HG03565 (cell line): ENCODE results near the gene VPREB1.
"Not testable (repeated sequence)": the region's sequence is repeated elsewhere in the genome, so short reads cannot be mapped to it uniquely, and the experiment has no call there.

ENCODE experiments used
- ATAC-seq: cut with Tn5 transposase; IDR thresholded peaks from one replicate; pipeline ENCODE4 v1.9.1; 2021; ENCODE audit warnings: mild to moderate bottlenecking, moderate library complexity; ENCODE audit not compliant: unreplicated experiment

The VPREB1 gene

DNA sequence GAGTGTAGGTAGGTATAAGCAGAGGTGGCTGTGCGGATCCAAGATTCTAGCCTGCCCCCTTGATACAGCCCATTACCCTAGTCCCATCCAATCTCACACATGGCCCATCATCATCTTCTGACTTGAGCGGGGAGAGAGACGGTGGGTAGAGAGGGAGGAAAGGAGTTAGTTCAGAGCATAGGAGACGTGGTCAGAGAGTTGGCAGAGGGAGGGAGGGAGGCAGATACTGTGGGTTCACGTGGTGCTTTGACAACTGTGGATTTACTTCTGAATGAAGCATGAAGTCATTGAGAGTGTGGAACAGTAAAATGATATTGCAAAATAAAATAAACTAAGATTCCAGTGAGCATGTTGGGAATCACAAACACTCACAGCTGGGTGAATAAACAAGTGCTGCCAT is 31.4 kb upstream of the VPREB1 start:
- ATAC-seq: no peak

DNA sequence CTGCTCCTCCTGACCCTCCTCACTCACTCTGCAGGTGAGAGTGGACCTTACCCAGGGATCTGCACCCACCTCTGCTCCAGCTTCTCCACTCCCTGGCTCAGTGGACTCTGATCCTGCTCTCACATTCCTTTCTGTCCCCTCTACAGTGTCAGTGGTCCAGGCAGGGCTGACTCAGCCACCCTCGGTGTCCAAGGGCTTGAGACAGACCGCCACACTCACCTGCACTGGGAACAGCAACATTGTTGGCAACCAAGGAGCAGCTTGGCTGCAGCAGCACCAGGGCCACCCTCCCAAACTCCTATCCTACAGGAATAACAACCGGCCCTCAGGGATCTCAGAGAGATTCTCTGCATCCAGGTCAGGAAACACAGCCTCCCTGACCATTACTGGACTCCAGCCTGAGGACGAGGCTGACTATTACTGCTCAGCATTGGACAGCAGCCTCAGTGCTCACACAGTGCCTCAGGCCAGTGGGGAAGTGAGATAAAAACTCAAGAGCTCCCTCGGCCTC is 29.7 kb upstream of the VPREB1 start:
- no peak for ATAC-seq

DNA sequence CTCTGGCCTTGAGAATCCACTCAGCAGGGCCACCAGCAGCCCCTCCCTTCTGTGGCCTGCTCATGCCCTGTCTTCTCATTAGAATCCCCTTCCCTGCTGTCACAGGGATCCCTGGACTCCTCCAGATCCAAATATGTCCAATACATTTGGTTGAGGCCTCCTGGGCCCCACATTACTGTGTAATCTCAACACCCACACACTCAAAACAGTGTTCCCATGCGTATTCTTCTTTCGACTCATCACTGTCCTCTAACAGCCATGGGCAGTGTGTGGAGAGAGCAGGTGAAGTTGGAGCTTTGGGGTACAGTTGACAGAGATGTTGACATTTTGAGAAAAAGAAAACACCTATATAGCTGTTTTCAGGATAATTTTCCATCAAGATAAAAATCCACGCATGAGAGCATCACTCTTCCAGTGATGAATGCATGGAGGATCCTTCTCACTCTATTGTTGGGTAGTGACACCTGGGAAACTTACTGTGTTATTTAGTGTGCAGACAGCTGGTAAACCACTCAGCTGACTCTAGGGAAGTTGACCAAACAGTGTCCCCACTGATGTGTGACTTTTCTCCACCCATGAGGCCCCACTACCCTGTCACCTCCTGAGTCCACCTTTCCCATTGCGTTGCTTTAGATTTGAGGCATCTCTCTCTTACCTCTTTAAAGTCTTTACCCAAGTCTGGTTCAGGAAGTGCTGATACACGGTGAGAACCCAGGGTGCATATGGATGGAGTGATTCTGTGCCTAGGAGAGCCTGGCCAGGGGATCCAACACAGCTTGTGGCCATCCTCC is 28.7 kb upstream of the VPREB1 start:
- ATAC-seq: no peak

DNA sequence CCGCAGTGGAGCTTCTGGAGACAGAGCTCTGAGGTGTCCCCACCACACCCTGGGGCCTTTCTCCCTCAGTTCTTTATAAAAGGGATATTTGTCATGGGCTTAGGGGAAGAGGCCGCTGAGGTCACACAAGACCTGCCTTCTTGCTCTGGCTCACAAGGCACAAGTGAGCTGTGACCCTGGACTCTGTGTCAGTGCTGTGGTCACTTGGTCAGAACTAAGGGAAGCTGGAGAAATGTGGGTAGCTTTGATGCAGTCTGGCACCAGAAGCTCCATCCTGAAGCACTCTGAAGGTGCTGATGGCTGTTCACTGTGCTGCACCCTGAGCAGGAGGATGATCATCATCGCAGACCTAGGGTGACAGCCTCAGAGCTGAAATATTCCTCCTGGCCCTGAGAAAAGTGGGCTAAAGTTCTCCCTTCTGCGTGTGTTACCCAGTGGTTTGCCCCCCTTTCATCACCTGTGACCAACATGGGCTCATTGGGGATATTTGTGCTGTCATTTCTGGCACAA is 28.1 kb upstream of the VPREB1 start:
- ATAC-seq: no peak

DNA sequence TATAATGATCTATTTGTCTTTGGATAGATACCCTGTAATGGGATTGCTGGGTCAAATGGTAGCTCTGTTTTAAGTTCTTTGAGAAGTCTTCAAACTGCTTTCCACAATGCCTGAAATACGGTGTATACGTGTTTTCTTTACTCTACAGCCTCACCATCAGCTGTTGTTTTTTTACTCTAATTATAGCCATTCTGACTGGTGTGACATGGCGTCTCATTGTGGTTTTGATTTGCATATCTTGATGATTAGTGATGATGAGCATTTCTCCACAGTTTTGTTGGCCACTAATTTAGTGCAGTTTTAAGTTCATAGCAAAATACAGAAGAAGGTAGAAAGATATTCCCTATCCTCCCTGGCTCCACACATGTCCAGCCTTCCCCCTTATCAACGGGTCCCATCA is 26.3 kb upstream of the VPREB1 start:
- ATAC-seq: no peak

DNA sequence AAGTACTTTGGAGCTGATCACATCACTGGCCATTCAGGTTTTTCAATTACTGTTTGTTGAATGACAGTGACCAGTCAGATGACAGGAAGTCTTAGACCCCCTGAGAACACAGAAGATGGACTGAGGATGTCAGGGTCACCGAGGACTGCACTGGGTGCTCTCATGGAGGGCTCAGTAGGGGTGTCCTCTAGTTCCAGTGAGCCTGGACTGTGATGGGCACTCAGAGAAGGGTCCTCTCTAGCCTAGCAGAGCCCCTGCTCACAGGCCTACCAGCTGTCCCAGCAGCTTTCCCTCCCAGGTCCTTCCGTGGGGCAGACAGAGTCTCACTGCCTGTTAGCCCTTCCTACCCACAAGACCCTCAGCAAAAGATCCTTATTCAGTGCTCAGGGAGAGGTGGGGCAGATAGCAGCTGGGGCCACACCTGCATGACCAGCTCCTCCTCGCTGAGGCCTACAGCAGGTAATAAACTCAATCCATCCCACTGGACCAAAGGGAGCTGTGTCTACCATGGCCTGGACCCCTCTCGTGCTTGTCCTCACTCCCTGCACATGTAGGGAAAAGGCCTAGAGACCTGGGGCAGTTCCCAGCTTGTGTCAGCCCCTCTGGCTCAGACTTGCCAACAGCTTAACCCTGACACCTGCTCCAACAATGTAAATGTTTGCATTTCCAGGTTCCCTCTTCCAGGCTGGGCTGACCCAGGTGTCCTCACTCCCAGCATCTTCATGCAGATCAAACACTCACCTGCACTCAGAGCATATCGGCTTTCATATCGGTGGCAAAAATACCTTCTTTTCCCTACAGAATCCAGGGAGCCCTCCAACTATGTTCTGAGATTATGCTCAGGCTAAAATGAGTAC is 25.2 kb upstream of the VPREB1 start:
- ATAC-seq: no peak

DNA sequence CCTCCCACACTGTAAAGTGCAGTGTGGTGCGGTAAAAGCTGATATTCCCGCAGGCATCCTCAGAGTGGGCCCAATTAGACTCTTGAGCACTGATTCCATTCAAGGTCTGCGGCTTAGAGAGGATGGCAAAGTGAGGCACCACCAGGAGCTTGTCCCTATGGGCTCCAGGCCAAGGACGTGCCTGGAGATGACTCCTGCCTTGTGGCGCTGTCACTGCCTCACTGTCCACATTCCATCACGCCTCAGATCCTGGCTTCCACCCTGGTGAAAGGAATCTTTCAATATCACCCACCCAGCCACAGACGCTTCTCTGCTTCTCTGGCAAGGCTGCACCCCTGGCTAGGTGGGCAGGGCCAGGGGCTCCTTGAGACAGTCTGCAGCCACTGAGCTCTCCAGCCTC is 23.5 kb upstream of the VPREB1 start:
- not testable (repeated sequence) for ATAC-seq

DNA sequence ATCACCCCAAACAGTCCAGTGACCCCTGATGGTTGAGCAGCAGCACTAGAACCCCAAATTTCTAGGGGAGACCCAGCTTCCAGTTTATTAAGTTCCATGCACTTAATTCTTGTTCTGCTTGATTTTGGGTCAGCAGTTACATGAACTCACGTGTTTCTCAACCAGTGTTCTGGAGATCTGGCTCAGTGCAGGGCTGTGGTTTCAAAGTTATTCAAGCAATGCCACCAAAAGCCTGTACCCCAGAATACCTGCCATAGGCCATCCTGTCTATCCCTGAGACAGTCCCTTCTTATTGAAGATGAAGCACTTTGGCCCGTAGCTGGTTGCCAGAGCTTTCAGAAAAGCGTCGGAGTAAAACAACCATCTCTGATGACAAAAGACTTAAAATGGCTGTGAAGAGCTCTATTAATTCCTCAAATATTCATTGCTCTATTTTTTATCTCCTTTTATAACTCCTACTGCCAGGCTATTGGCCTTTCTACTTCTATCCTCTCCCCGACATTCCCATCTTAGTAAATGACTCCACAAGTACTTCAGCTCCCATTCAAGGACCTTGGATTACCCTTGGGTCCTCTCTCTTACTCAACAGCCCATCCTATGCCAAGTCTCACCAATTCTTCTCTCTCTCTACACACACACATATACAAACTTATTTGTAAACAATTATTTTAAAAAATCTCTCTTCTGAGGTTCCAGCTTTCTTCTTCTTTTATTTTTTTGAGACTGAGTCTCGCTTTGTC is 18.0 kb upstream of the VPREB1 start:
- no peak for ATAC-seq

DNA sequence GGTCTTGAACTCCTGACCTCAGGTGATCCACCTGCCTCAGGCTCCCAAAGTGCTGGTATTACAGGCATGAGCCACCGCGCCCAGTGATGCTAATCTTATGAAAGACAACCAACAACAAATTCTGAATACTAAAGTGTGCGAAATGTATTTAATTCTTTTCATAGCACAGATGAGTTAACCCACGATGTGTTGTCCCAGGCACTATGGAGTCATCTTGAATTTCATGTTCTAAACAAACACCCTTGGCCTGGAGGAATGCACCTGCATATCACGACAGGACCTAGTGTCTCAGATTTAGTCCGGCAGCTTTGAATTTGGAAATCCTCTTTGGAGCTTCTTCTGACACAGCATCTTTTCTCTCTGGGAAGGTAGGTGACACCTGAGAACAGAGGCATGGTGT is 16.2 kb upstream of the VPREB1 start:
- no peak for ATAC-seq

DNA sequence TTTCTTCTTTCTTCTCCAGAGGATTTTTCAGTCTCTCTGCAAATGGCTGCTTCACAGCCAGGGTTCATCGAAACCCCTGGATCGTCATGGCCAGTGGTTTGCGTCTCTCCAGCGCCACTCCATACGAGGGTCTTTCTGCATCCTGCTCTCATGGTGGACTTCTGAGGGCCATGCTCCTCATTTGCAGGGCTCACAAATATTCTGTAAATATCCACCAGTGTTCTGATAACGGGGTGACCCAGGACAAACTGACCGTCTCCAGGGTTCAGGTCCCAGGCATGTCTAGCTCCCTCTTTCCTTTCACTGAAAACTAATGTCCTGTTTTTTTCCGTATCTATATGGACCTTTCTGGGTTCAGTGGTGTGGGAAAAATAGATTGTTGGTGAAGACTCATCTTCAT is 15.7 kb upstream of the VPREB1 start:
- ATAC-seq: no peak

DNA sequence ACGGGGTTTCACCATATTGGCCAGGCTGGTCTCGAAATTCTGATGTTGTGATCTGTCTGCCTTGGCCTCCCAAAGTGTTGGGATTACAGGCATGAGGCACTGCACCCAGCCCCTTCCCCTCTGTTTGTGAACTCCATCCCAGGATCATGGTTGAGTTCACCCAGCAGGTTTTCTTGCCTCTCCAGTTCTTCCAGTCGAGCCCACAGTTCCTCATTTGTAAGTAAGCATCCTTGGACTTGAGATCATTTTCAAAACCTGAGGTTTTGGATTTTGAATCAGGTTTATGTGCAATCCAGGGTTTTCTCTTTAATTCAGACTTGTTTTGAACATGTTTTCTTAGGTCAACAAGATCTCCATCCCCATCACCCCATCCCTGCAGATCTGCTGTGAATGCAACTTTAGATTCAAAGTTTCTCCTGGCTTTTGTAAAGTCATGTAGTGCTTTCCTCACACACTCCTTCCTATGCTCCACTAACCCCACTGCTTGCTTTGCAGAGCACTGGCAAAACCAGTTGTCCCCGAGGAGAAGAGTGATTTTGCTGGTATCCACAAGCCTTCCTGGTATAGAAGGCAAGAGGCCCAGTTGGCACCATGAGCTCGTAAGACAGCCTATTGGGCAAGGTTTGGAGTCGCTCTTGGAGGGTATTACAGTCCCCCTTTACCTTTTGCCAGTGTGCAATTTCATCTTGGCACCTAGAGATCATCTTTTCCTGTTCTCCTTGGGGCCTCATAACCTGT is 14.7 kb upstream of the VPREB1 start:
- ATAC-seq: no peak

DNA sequence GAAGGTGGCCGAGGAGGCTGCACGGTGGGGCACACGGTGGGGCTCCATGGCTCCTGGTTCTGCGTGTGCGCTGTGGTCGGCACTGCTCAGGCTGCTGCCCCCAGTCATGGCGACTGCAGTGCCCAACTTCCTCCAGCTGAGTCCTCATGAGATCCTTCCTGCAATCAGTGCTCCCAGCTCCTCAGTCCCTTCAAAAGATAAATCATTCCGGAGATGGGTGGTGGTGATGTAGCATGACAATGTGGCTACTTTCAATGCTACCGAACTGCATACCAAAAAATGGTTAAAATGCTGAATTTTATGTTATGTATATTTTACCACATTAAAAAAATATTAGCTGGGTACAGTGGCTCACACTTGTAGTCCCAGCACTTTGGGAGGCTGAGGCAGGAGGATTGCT is 14.1 kb upstream of the VPREB1 start:
- ATAC-seq: no peak

DNA sequence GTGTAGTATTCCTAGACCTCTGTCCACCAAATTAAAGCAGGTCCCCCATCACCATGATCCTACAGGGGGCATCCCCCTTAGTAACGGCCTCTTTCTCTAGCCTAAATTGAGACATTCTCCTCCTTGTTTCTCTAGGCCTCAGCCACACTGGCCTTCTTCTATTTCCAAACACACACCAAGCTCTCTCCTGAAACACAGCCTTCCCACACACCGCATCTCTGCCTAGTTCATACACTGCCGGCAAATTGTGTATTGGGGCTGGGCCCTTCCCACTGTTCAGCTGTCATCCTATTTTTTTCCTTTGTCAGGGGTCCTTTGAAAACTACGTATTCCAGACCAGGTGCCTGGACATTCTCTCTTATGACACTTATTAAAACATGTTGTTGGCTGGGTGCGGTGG is 11.5 kb upstream of the VPREB1 start:
- no peak for ATAC-seq

DNA sequence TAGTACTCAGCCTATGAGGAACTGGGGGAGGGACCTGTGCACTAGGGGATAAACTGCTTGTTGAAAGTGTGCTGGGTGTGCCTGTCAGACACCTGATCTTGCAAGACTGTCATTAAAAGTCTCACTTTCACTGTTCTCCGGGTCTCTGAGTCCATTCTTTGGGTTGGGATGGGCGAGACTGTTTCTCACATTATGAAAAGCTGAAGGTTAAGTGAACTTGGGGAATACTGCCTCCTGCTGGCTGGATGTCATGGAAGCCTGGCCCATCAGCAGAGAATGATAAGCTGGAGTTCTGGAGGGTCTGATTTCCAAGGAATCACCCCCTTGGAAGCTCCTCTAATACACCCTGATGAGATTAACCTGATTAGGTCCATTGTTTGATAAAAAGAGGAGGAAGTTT is 9.0 kb upstream of the VPREB1 start:
- no peak for ATAC-seq

DNA sequence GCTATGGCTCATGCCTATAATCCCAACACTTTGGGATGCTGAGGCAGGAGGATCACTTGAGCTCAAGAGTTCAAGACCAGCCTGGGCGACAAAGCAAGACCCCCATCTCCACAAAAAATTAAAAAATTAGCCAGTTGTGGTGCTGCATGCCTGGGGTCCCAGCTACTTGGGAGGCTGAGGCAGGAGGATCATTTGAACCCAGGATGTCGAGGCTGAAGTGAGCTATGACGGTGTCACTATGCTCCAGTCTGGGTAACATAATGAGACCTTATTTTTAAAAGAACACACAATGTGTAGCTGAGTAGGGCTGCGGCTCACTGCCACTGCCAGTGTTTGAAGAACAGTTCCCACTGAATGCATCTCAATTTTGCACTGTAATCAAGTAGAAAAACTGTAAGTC is 7.1 kb upstream of the VPREB1 start:
- ATAC-seq: no peak

DNA sequence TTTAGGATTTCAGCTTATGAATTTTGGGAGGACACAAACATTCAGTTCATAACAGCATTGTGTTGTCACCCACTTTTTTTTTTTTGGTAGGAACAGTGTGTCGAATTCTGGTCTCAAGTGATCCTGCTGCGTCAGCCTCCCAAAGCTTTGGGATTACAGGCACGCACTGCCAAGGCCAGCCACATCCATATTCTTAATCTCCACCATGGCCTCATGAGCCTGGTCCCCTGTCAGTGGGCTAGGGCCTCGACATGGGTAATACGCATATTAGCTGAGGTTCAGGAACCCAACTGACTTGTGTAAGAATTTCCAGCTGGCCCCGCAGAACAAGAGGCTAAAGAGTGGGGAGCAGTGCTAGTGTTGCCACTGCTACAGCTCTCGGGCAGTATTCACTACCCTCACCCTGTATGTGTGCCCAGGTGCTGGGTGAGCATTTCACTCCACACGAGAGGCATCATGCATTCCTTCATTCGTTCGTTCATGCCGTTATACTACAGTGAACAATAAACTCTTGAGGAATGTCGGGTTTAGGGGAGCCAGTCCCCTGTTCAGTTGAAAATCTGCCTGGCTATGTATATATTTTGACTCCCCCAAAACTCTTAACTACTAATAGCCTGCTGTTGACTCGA is 5.2 kb upstream of the VPREB1 start:
- ATAC-seq: no peak

DNA sequence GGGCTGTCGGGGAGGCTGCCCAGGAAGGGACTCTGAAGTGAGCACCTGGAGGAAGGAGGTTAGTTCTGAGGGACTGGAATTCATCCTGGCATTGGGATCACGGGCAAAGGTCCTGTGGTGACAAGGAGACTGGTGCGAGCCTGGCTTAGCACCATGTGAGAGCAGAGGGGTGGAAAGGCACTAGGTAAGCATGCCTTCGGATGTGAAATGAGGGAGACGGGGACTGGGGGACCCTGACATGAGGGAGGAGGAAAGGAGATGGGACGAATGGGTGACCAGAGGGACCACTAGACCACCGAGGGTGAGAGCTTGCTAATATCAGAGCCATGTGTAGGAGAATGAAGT is 3.1 kb upstream of the VPREB1 start:
- no peak for ATAC-seq

DNA sequence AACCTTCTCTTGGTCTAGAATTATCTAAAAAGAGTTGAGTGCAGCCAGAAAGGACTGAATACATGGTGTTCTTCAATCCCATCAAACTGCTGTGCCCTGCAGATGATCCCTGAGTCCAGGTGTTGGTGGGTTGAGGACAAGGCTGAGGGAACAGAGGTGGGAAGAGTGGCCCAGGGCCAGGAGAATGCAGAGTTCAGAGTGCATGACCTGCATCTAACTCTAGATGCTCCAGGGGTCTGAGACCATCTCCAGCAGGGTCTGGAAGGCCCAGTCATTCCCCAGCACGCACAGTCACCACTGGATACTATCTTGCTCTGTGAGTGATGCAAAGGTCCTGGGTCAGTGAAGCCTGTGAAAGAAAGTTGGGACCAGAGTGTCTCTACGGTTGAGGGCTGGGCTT is 2.1 kb upstream of the VPREB1 start:
- ATAC-seq: no peak

DNA sequence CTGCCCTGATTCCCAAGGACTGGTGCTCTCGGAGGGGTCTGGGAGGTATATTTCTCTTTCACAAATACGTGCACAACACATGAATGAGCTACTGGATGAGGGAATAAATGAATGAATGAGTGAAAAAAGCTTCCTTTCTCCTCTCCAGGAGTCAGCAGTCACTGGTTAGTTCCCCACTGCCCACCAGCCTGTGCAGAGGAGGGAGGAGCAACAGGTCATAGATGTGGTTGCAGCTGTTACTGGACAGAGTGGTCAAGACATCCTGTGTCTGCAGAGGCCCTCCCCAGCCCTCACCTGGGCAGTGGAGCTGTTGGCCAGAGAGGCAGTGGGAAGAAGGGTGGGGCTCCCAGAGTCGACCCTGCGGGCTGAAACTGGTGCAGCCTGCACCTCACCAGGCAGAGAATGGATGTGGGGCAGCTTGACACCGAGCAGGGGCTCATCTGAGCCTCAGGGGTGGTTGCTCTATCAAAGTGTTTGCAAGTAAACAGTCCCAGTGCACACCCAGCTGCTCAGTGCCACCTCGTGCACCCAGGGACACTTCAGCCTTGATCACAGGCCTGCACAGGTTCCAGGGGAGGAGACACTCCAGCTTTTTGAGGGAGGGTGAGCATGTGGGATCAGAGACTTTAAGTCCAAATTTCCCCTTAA is 1.4 kb upstream of the VPREB1 start:
- ATAC-seq: no peak
